GM12891 (cell line): ENCODE measurements around the gene CNR2. TPM values are rescaled to one million over a fixed set of nuclear protein-coding genes. Genes with fewer than 3 reads are reported as not detected.
A peak's percentile ranks its signal among the peaks of the same experiment; 100 is the strongest.
"Not testable (repeated sequence)": the region's sequence is repeated elsewhere in the genome, so short reads cannot be mapped to it uniquely, and the experiment has no call there.

Experiments used
- DNase-seq: peaks from one replicate; pipeline ENCODE4 v3.0.0; 2011; ENCODE audit warnings: low spot score; ENCODE audit not compliant: insufficient read length
- FAIRE-seq: peaks from 2 replicates; lab custom pipeline; 2011; peaks lifted over from hg19 to GRCh38; lab: Jason Lieb, UNC
- PAX5 ChIP-seq: IDR thresholded peaks from 2 replicates; pipeline ENCODE4 v1.6.1; 2011; ENCODE audit warnings: low read length, moderate library complexity, mild to moderate bottlenecking; ENCODE audit not compliant: insufficient read depth, severe bottlenecking
- POLR2A ChIP-seq: IDR thresholded peaks from 2 replicates; pipeline ENCODE4 v1.6.1; 2011; ENCODE audit warnings: low read depth, low read length, control low read depth
- POLR2AphosphoS5 ChIP-seq: IDR thresholded peaks from 2 replicates; pipeline ENCODE4 v1.6.1; 2011; ENCODE audit warnings: low read depth, low read length, control low read depth
- POU2F2 ChIP-seq: IDR thresholded peaks from 2 replicates; pipeline ENCODE4 v1.6.1; 2011; ENCODE audit warnings: low read depth, mild to moderate bottlenecking, control low read depth, low read length, moderate library complexity
- SPI1 ChIP-seq: IDR thresholded peaks from 2 replicates; pipeline ENCODE4 v1.6.1; 2011; ENCODE audit warnings: low read depth, low read length, control low read depth
- TAF1 ChIP-seq: IDR thresholded peaks from 2 replicates; pipeline ENCODE4 v1.6.1; 2011; ENCODE audit warnings: low read depth, low read length, control low read depth
- polyA plus RNA-seq: library from polyadenylated mRNA; unstranded; fragments of >200 nt; gene quantifications from one replicate; pipeline ENCODE4 v1.2.1, GENCODE V29; 2012; ENCODE audit warnings: low read depth, missing spikeins, inconsistent platforms; ENCODE audit not compliant: missing spikeins

Gene CNR2
- 3.7 TPM for polyA plus RNA-seq

- TF ChIP-seq TAF1 (no peak), SPI1 (peak; percentile 75), PAX5 (no peak), POU2F2 (no peak), POLR2AphosphoS5 (no peak), POLR2A (0 out of 2 replicates have a peak, but pooled peaks have one; percentile 40)
- DNase-seq = no peak
- peak; percentile 63 for FAIRE-seq
Measured at GRCh38 chr1:23913212-23913880, at the start of gene CNR2. Gene CNR2 (minus strand): TSS chr1:23913362. CDS start chr1:23875617, 37,745 bp downstream.

GRCh38 chr1:23960291-23961020 lies 47.3 kb upstream of the CNR2 start:
- peak; percentile 82 for FAIRE-seq
- TF ChIP-seq SPI1 = no peak
- no peak for TF ChIP-seq TAF1
- TF ChIP-seq POLR2A = no peak
- no peak for TF ChIP-seq POLR2AphosphoS5
- TF ChIP-seq PAX5 = no peak
- no peak for TF ChIP-seq POU2F2
- DNase-seq = no peak

- peak; percentile 97 for FAIRE-seq
- peak; percentile 85 for DNase-seq
Measured at GRCh38 chr1:23959461-23960290, 46.5 kb upstream of the CNR2 start, which contains the start of gene PNRC2. Gene PNRC2 (plus strand): TSS chr1:23959828. CDS start chr1:23961458, 1,630 bp downstream.

GRCh38 chr1:23958810-23959460 lies 45.8 kb upstream of the CNR2 start:
- TF ChIP-seq POU2F2 (no peak), POLR2AphosphoS5 (peak; percentile 73), SPI1 (peak; percentile 23; the same call in 1 of the 2 replicates), POLR2A (peak; percentile 84), PAX5 (no peak), TAF1 (peak; percentile 72)
- DNase-seq (peak; percentile 62), FAIRE-seq (peak; percentile 99)

More at GRCh38 chr1:23959461-23960290, 46.5 kb upstream of the CNR2 start, which contains the start of gene PNRC2:
- TF ChIP-seq POU2F2 = peak; percentile 51
- peak; percentile 92 for TF ChIP-seq POLR2A
- TF ChIP-seq SPI1 = no peak
- peak; percentile 89 for TF ChIP-seq TAF1
- TF ChIP-seq POLR2AphosphoS5 = peak; percentile 95
- TF ChIP-seq PAX5 = peak; percentile 37

GRCh38 chr1:23958040-23958809 lies 45.1 kb upstream of the CNR2 start:
- DNase-seq = not testable (repeated sequence)

GRCh38 chr1:23957096-23957495 lies 43.9 kb upstream of the CNR2 start:
- TF ChIP-seq TAF1 (no peak), POLR2AphosphoS5 (no peak), POU2F2 (no peak), SPI1 (no peak)
- DNase-seq (no peak), FAIRE-seq (no peak)

More at GRCh38 chr1:23958040-23958809, 45.1 kb upstream of the CNR2 start:
- not testable (repeated sequence) for FAIRE-seq

GRCh38 chr1:23953020-23953419 lies 39.9 kb upstream of the CNR2 start:
- DNase-seq = no peak
- no peak for FAIRE-seq
- TF ChIP-seq PAX5 (no peak), TAF1 (no peak), POLR2AphosphoS5 (no peak), SPI1 (no peak), POLR2A (no peak), POU2F2 (no peak)

GRCh38 chr1:23947366-23947765 lies 34.2 kb upstream of the CNR2 start:
- no peak for TF ChIP-seq SPI1
- TF ChIP-seq POU2F2 = no peak
- TF ChIP-seq TAF1 = no peak
- TF ChIP-seq POLR2A = no peak
- no peak for TF ChIP-seq POLR2AphosphoS5
- TF ChIP-seq PAX5 = no peak
- FAIRE-seq (no peak), DNase-seq (no peak)
